ENCODE measurements around the gene ZFP69B.

Gene ZFP69B

GRCh38 chr1:40449684-40450494, at the start of gene ZFP69B:
Gene ZFP69B (plus strand): TSS chr1:40450476. CDS start chr1:40450962, 486 bp downstream.
- peak; percentile 84 to 86 for DNase-seq (ENCODE audit: low read depth in 2 of 2)

GRCh38 chr1:40401473-40402201, 48.6 kb upstream of the ZFP69B start:
- no peak for DNase-seq (ENCODE audit: low read depth in 2 of 2)

- DNase-seq (ENCODE audit: low read depth in 2 of 2), result peak in 1 of 2 experiments; percentile 36
Measured at GRCh38 chr1:40404670-40405462, 45.4 kb upstream of the ZFP69B start.

GRCh38 chr1:40405812-40406211, 44.5 kb upstream of the ZFP69B start:
- no peak for DNase-seq (ENCODE audit: low read depth in 2 of 2)

- DNase-seq (ENCODE audit: low read depth in 2 of 2), result no peak
Measured at GRCh38 chr1:40407453-40407852, 42.8 kb upstream of the ZFP69B start.

- no peak for DNase-seq (ENCODE audit: low read depth in 2 of 2)
Measured at GRCh38 chr1:40409467-40409866, 40.8 kb upstream of the ZFP69B start.

- no peak for DNase-seq (ENCODE audit: low read depth in 2 of 2)
Measured at GRCh38 chr1:40411294-40411693, 39.0 kb upstream of the ZFP69B start.

- no peak for DNase-seq (ENCODE audit: low read depth in 2 of 2)
Measured at GRCh38 chr1:40411843-40412242, 38.4 kb upstream of the ZFP69B start.

- DNase-seq (ENCODE audit: low read depth in 2 of 2), result no peak
Measured at GRCh38 chr1:40413527-40414252, 36.6 kb upstream of the ZFP69B start.

GRCh38 chr1:40414331-40414730, 35.9 kb upstream of the ZFP69B start:
- DNase-seq (ENCODE audit: low read depth in 2 of 2), result no peak

- DNase-seq (ENCODE audit: low read depth in 2 of 2), result no peak
Measured at GRCh38 chr1:40416709-40417108, 33.6 kb upstream of the ZFP69B start.

- DNase-seq (ENCODE audit: low read depth in 2 of 2), result peak in 1 of 2 experiments; percentile 9
Measured at GRCh38 chr1:40421431-40422384, 28.6 kb upstream of the ZFP69B start.

- DNase-seq (ENCODE audit: low read depth in 2 of 2), result no peak
Measured at GRCh38 chr1:40422630-40423263, 27.5 kb upstream of the ZFP69B start.

GRCh38 chr1:40423264-40423642, 27.0 kb upstream of the ZFP69B start:
- DNase-seq (ENCODE audit: low read depth in 2 of 2), result no peak

GRCh38 chr1:40423951-40424618, 26.2 kb upstream of the ZFP69B start:
- DNase-seq (ENCODE audit: low read depth in 2 of 2), result no peak

- DNase-seq (ENCODE audit: low read depth in 2 of 2), result no peak
Measured at GRCh38 chr1:40425198-40425597, 25.1 kb upstream of the ZFP69B start.

- no peak for DNase-seq (ENCODE audit: low read depth in 2 of 2)
Measured at GRCh38 chr1:40431385-40431784, 18.9 kb upstream of the ZFP69B start.

GRCh38 chr1:40432644-40433390, 17.5 kb upstream of the ZFP69B start:
- no peak for DNase-seq (ENCODE audit: low read depth in 2 of 2)

- DNase-seq (ENCODE audit: low read depth in 2 of 2), result no peak
Measured at GRCh38 chr1:40435471-40435870, 14.8 kb upstream of the ZFP69B start.

Measured in fibroblast of skin of left quadriceps (primary cell).